Measurements from ENCODE around the gene AP3S2. TPM values are rescaled to one million over a fixed set of nuclear protein-coding genes. Genes with fewer than 3 reads are reported as not detected.

The AP3S2 gene
- total and polyA plus RNA-seq, 2 of the 13 experiments (the other 11 are each of a cell fraction or from before 2014, with no cell fraction given), result 17.6 to 44.4 TPM

DNA sequence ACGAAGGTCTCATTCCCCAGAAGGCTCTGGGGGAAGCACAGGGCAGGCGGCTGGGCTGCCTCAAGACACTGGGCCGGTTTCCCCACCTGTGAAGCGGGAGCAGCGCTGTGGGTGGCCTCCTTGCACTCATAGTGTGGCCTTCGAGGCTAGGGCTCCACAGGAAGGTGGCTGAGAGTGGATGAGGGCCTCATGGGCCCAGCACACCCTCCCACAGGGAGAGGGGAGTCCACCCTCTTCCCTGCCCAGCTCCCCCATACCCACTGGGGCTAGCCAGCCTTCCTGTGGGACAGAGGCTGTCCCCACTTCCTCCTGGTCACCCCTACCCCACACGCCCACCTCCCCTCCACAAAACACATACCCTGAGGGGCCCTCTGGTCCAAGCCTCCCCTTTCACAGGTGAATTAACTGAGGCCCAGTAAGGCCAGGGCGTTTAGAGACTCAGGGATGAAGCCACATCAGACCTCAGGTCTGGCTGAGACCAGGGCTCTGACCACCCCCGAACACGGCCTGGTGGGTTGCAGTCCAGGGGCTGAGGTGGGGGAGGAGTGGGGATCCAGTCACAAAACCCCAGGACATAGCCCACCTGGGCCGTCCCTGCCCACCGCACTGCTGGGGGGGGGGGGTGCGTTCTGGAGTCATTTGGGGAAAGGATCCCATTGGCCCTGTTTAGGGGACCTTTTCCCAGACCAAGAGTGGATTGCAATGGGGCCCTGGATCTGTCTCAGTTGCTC lies 80.2 kb downstream of the AP3S2 start (continued):
- TF ChIP-seq, protein P1, sequence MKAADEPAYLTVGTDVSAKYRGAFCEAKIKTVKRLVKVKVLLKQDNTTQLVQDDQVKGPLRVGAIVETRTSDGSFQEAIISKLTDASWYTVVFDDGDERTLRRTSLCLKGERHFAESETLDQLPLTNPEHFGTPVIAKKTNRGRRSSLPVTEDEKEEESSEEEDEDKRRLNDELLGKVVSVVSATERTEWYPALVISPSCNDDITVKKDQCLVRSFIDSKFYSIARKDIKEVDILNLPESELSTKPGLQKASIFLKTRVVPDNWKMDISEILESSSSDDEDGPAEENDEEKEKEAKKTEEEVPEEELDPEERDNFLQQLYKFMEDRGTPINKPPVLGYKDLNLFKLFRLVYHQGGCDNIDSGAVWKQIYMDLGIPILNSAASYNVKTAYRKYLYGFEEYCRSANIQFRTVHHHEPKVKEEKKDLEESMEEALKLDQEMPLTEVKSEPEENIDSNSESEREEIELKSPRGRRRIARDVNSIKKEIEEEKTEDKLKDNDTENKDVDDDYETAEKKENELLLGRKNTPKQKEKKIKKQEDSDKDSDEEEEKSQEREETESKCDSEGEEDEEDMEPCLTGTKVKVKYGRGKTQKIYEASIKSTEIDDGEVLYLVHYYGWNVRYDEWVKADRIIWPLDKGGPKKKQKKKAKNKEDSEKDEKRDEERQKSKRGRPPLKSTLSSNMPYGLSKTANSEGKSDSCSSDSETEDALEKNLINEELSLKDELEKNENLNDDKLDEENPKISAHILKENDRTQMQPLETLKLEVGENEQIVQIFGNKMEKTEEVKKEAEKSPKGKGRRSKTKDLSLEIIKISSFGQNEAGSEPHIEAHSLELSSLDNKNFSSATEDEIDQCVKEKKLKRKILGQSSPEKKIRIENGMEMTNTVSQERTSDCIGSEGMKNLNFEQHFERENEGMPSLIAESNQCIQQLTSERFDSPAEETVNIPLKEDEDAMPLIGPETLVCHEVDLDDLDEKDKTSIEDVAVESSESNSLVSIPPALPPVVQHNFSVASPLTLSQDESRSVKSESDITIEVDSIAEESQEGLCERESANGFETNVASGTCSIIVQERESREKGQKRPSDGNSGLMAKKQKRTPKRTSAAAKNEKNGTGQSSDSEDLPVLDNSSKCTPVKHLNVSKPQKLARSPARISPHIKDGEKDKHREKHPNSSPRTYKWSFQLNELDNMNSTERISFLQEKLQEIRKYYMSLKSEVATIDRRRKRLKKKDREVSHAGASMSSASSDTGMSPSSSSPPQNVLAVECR (CRISPR knock-in tag; IDR thresholded peaks at IDR 0.05; ENCODE audit: borderline replicate concordance), result no peak
- TF ChIP-seq TSC22D2 (CRISPR knock-in tag; IDR thresholded peaks at IDR 0.05; ENCODE audit: borderline replicate concordance) (no peak), MLLT10 (CRISPR knock-in tag; IDR thresholded peaks at IDR 0.05) (no peak), ZNF607 (CRISPR knock-in tag; IDR thresholded peaks at IDR 0.05; ENCODE audit: borderline replicate concordance) (no peak), NAIF1 (CRISPR knock-in tag; IDR thresholded peaks at IDR 0.05; ENCODE audit: borderline replicate concordance) (no peak), ZNF17 (CRISPR knock-in tag; IDR thresholded peaks at IDR 0.05) (no peak), ATRX (CRISPR knock-in tag; IDR thresholded peaks at IDR 0.05; ENCODE audit: borderline replicate concordance) (no peak), ZNF121 (CRISPR knock-in tag; IDR thresholded peaks at IDR 0.05) (no peak), MTF1 (CRISPR knock-in tag; IDR thresholded peaks at IDR 0.05) (no peak), ISX (CRISPR knock-in tag; conservative IDR thresholded peaks at IDR 0.05) (no peak), GABPB1 (CRISPR knock-in tag; IDR thresholded peaks at IDR 0.05) (no peak), TRIM24 (CRISPR knock-in tag; IDR thresholded peaks at IDR 0.05) (no peak), DMAP1 (CRISPR knock-in tag; IDR thresholded peaks at IDR 0.05) (no peak), ZNF350 (CRISPR knock-in tag; IDR thresholded peaks at IDR 0.05; ENCODE audit: borderline replicate concordance, low read depth) (0 out of 2 replicates have a peak, but pooled peaks have one; percentile 14), TBX2 (CRISPR knock-in tag; IDR thresholded peaks at IDR 0.05; ENCODE audit: borderline replicate concordance) (peak; percentile 25; the same call in 1 of the 2 replicates), RFXANK (CRISPR knock-in tag; IDR thresholded peaks at IDR 0.05) (no peak), MEF2D (CRISPR knock-in tag; IDR thresholded peaks at IDR 0.05) (no peak)
- TF ChIP-seq, protein P2, sequence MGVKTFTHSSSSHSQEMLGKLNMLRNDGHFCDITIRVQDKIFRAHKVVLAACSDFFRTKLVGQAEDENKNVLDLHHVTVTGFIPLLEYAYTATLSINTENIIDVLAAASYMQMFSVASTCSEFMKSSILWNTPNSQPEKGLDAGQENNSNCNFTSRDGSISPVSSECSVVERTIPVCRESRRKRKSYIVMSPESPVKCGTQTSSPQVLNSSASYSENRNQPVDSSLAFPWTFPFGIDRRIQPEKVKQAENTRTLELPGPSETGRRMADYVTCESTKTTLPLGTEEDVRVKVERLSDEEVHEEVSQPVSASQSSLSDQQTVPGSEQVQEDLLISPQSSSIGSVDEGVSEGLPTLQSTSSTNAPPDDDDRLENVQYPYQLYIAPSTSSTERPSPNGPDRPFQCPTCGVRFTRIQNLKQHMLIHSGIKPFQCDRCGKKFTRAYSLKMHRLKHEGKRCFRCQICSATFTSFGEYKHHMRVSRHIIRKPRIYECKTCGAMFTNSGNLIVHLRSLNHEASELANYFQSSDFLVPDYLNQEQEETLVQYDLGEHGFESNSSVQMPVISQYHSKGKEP (CRISPR knock-in tag; IDR thresholded peaks at IDR 0.05), result no peak
- TF ChIP-seq, protein P3, sequence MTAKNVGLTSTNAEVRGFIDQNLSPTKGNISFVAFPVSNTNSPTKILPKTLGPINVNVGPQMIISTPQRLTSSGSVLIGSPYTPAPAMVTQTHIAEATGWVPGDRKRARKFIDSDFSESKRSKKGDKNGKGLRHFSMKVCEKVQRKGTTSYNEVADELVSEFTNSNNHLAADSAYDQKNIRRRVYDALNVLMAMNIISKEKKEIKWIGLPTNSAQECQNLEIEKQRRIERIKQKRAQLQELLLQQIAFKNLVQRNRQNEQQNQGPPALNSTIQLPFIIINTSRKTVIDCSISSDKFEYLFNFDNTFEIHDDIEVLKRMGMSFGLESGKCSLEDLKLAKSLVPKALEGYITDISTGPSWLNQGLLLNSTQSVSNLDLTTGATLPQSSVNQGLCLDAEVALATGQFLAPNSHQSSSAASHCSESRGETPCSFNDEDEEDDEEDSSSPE (CRISPR knock-in tag; IDR thresholded peaks at IDR 0.05), result no peak
- TF ChIP-seq, protein P4, sequence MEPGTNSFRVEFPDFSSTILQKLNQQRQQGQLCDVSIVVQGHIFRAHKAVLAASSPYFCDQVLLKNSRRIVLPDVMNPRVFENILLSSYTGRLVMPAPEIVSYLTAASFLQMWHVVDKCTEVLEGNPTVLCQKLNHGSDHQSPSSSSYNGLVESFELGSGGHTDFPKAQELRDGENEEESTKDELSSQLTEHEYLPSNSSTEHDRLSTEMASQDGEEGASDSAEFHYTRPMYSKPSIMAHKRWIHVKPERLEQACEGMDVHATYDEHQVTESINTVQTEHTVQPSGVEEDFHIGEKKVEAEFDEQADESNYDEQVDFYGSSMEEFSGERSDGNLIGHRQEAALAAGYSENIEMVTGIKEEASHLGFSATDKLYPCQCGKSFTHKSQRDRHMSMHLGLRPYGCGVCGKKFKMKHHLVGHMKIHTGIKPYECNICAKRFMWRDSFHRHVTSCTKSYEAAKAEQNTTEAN (CRISPR knock-in tag; conservative IDR thresholded peaks at IDR 0.05), result no peak
- TF ChIP-seq, protein P5, sequence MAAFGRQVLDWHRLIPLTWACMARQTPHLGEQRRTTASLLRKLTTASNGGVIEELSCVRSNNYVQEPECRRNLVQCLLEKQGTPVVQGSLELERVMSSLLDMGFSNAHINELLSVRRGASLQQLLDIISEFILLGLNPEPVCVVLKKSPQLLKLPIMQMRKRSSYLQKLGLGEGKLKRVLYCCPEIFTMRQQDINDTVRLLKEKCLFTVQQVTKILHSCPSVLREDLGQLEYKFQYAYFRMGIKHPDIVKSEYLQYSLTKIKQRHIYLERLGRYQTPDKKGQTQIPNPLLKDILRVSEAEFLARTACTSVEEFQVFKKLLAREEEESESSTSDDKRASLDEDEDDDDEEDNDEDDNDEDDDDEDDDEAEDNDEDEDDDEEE (CRISPR knock-in tag; IDR thresholded peaks at IDR 0.05), result no peak

Measured in HepG2 (cell line).